Activated CD8-positive, alpha-beta memory T cell treated with anti-CD3 and anti-CD28 coated beads, Interleukin-2, amount 50 U/mL, for 48 hours (primary cell): ENCODE results near the gene SULT2B1.

Experiments
- DNase-seq: peaks from one replicate; pipeline ENCODE4 v3.0.0-alpha.2; 2020

Gene SULT2B1

DNA sequence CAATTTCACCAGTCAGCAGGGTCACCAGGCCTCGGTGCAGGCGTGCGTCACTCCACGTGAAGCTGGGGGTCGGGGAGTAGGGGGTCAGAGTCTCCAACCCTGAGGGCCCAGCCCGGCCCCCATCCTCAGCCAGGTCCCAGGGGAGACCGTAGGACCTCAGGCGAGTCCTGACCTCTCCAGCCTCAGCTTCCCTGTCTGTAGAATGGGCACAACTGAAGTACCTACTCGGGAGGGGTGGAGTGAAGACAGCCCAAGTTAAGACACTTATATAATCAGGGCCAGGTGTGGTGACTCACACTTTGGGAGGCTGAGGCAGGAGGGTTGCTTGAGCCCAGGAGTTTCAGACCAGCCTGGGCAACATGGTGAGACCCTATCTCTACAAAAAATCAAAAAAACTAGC, 51.9 kb downstream of the SULT2B1 start:
- DNase-seq = no peak

DNA sequence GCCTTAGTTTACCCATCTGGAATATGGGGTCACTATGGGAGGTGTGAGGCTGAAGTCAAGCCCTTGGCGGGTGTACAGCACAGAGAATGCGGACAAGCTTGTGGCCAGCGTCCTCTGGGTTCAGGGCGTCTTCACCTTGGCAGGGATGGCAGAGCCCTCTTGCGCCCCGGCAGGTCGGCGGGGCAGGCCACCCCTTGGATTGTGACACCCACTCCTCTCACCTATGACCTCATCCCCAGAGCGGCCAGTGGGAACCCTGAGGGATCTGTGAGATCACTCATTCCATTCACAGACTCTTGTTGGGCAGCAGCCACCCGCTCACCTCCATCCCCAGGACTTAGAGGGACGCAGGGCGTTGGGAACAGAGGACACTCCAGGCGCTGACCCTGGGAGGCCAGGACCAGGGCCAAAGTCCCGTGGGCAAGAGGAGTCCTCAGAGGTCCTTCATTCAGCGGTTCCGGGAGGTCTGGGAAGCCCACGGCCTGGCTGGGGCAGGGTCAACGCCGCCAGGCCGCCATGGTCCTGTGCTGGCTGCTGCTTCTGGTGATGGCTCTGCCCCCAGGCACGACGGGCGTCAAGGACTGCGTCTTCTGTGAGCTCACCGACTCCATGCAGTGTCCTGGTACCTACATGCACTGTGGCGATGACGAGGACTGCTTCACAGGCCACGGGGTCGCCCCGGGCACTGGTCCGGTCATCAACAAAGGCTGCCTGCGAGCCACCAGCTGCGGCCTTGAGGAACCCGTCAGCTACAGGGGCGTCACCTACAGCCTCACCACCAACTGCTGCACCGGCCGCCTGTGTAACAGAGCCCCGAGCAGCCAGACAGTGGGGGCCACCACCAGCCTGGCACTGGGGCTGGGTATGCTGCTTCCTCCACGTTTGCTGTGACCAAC, 54.7 kb downstream of the SULT2B1 start, which contains the start of gene SPACA4:
Gene SPACA4, plus strand, starts transcription at position 280 of the 896 bp plus-strand sequence. Its CDS starts 237 bp downstream, at position 517.
- DNase-seq = no peak

DNA sequence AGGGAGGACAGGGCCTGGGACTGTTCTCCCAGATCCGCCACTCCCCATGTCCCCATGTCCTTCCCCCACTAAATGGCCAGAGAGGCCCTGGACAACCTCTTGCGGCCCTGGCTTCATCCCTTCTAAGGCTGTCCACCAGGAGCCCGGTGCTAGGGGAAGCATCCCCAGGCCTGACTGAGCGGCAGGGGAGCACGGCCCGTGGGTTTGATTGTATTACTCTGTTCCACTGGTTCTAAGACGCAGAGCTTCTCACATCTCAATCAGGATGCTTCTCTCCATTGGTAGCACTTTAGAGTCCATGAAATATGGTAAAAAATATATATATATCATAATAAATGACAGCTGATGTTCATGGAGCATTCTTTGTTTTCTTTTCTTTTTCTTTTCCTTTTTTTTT, 55.4 kb downstream of the SULT2B1 start:
- DNase-seq = no peak

DNA sequence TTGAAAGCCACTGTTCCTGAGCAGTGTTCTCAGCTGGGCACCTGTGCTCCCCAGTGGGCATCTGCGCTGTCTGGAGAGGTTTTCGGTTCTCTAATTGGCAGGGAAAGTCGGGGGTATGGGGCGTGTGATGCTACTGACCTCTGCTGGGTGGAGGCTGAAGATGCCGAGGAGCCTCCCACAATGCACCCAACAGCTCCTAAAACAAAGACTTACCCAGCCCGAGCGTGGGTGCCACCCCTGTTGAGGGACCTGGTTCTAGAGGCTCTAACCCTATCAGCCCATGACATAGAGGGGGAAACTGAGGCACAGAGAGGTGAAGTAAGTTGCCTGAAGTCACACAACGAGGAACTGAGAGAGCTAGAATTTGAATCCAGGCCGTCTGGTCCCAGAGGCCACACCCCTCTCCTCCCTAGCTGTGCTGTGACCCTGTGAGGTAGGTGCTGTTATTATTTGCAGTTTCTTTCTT, 56.9 kb downstream of the SULT2B1 start:
- DNase-seq = no peak

DNA sequence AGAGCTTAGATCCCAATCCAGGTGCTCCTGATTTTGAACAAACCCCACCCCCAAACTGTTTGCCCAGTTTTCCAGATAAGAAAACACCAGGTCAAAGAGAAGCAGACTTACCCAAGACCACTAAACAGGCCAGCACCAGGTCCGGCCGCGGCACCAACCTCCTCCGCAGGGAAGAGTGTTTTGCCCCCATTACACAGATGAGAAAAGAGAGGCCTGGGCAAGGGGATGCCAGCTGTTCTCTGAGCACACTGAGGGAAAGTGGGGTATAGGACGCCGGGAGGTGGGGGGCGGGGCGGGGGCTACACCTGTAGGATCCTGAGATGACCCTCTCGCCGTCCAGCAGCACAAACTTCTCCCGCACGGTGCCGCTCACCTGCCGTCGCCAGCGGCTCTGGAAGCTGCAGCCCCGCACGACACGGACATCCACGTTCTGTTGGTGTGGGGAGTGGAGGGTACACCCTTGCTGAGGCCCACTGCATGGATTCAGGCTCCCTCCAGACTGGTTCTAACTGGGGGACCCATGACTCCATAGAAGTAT, 57.7 kb downstream of the SULT2B1 start:
- DNase-seq = no peak

DNA sequence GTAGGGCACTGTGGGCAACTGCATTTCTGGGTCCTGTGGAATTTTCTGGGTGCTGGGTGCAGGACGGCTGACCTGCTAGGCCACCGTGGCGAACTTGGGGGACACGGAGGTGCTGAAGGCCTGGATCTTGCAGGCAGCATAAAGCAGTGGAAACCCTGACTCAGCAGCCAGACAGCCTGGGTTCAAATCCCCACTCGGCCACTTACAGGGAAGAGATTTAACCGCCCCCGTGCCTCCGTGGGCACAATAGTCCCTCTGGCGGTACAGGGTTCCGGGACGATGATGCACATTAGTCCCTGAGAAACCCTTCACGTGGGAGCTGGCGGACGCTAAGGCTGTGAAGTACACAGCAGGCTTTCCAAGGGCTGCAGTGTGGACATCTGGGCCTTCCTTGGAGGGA, 59.9 kb downstream of the SULT2B1 start:
- DNase-seq = no peak

DNA sequence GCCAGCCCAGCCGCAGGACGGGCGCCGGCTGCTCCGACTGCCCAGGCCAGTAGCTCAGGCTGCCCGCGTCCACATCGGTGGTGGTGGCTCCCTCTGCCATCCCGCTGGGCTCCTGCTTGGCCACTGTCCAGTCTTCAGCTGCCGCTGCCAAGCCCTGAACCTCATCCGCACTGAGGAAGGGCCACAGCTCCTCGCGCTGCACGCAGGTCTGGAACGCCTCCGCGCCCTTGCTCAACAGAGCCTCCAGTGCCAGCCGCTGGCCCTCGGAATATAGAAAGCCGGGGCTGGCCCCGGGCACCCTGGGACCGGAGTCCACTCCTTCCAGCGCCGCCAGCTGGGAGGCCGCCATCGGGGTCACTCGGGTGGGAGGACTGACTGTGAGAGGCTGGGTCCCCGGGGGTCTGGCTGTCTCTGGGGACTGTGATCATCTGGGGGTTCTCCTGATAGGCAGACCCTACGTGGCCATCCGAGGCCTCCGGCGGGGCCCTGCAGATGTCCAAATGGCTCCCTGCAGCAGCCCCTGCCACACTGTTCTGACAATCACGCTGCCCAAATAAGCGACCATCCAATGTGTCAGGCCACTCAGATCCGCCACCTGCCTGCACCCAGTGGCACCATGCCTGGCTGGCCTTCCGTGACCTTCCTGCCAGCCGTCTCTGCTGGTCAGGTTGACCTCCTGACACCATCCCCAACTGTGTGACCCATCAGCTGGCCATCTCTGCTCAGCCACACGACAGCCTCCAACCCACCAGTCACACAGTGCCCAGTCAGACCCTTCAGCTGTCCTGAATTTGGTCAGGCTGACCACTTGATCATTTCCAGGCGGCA, 61.3 kb downstream of the SULT2B1 start:
- DNase-seq = peak; percentile 76

DNA sequence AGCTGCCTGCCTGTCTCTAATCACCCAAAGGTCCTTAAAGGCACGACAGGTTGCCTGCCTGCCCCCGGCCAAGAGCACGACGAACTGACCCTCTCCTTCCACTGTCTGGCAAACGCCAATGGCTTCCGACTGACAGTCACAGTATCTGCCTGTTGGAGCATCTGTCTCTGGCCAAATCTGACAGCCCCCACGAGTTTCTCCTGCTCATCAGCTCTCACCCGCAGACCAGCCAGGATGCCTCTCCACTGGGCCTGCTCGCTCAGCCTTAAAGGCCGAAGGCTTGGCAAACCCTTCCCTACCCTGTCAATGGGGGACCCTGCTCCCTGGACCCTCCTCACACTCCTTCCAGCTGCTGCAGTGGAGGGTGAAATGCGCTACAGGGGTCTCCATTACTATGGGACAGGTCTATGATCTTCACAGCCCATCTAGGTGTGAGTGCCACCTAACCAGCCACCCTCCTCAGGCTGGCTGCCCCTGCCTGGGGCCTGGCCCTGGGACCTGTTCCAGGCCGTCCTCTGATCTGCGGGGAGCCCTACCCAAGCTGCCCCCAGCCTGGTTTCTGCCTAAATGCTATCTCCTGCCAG, 62.0 kb downstream of the SULT2B1 start:
- peak; percentile 80 for DNase-seq

DNA sequence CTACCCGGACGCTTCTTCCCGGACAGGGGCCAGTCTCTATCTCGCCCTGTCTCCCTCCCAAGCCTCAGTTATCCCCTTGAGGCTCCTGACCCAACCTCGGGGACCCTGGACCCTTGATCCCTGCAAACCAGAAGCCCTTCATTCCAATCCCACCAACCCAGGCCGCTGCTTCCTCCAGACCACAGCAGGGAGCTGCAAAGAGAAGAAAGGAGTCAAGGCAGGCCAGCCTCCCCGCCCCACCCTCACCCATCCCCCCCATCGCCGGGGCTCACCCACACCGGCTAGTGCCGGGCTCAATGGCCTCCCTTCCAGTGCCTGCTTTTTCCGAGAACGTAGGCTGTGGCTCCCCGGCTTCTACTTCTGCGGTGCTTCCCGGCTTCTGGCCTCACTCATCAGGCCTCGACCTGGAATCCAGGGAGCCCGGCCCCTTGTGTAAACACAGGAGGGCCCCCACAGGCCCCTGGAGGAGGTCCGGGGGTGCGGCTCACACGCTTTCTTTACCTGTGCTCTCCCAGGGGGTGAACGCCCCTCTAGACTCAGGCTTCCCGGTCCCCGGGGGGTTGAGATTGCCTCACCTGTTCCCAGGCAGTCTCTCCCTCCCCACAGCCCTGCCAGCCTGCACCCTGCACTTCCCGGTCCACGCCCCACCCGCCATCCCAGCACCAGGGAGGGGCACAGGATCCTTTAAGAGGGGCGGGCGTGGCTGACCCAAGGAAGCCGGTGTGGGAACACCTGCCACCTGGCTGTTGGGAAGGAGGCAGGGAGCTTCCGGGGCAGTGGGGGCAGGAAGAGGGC, 62.7 kb downstream of the SULT2B1 start, which contains the start of gene FAM83E:
Gene FAM83E, minus strand, starts transcription at position 641 of the 795 bp plus-strand sequence. CDS start 1,704 bp downstream, outside the sequence.
- peak; percentile 75 for DNase-seq

DNA sequence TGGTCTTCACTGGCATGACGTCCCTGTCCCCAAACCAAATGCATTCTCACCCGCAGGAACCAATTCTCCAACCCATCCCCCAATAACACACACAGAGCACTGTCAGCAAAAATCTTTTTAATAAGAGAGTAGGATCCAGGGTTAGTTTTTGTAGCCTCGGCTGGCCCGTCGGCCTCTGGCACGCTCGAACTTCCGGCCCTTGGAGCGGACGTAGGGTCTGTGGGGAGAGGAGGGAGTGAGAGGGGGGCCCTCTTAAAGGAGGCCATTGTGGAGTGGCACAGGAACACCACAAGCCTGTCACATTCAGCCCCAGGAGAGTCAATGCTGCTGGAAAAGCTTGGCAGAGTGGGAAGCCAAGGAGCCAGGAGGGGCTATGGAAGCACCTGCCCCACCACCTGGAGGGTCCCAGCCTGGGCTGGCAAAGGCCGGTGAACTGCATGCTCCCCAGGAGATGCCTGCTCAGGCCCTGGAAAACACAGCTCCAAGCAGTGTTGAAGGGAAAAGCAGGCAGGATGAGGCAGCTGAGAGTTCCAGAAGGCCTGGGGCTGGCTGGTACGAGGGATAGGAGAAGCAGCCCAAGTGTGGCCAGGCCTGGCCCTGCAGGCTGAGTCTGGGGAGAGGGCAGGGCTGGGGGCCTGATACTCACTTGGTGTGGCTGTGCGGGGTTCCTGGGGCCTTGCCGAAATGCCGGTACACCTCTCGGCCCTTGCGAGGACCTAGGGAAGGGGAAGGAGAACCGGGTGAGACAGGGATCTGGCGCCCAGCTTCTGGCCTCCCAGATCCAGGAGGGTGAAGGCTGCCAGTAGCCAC, 63.5 kb downstream of the SULT2B1 start:
- peak; percentile 54 for DNase-seq

DNA sequence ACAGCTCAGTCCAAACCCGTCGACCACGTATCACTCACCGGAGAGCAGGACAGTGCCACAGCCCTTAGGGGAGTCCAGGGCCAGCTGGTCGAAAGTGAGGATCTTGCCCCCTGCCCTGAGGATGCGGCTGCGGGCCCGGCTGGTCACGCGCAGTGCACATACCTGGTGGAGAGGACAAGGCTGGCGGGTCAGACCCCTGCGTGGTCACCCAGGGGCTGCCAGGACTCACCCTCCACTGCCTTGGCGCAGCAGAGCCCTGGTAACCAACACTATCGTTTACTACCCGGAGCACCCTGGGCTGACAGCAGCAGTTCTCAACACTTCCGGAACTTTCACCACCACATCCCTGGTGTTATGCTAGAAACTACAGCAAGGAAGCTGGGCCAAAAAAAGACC, 64.1 kb downstream of the SULT2B1 start:
- DNase-seq = no peak

DNA sequence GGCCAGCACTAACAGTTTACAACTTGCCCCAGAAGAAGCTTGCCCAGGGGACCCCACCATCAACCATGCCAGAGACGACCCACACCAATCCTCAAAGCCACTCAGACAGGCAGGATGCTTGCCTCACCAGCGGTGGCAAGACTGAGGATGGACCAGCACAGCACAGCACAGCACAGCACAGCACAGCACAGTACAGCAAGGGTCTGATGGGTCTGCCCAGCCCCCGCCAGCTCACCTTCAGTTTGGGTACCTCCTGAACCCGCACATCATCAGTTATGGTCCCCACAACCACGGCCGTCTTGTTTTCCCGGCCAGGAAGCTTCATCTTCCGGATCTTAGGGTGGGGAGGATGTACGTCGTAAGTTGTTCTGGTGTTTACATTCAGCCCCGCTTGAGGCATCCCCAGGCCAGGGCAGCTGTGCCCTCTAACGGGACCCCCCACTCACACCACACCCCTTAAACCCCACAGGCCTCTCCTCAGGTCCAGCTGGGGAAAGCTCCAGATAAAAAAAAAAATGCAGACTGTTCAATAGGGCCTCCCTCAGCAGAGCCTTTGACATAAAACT, 64.6 kb downstream of the SULT2B1 start:
- no peak for DNase-seq

DNA sequence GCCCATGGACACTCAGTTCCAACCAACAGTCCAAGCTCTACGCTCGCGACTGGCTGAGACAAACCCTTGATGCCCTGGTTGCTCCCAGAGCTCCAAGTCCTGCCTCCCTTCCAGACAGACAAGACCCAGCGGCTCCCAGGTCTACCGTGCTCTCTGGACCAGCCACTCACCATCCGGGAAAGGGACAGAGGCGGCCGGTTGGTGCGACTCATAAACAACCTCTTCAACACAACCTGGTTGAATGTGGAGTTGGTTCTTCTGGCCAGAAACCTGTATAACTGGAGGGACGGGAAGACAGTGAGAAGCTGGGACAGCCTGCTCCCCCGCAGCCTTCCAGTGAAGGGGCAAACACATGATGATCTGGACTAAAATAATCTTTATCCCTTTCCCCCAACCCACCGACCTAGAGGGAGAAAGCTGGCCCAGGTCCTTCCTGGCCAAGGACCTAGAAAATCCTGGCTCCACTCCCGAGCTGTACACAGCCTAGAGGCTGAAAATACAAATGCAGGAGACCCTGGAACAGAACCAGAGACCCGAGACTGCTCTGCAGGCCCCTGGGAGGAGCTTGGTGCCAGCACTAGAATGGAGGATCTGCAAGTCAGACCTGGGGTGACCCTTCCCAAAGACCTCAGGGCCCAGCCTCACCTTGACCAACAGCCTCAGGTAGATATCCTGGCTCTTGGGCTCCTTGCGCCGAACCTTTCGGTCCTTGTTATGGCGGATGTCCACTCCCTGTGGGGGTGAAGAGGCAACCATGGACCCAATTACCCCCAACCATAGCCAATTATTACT, 65.4 kb downstream of the SULT2B1 start:
- no peak for DNase-seq

DNA sequence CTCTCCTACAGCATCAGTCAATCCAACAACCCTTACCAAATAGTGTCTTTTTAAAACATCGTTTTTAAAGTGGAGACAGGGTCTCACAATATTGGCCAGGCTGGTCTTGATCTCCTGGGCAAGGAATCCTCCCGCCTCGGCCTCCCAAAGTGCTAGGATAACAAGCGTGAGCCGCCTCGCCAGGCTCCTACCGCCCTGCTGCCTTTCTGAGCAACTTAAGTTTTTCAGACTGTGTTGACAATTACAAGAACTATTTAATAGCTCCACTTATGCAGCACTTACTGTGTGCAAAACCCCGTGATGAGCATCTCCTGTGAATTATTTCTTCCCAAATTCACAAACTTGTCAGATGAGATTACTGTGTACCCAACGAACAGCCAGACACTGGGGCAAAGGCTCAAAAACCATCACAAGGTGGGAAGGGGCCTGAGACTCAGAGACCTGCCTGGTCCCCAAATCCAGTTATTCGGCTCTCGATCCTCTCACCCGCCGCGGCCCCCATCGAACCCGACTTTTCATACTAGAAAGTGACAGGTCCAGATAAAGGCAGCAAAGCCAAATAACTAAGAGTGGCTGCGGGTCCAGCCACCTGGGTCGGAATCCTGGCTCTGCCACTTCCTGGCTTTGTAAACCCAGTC, 66.4 kb downstream of the SULT2B1 start:
- no peak for DNase-seq

DNA sequence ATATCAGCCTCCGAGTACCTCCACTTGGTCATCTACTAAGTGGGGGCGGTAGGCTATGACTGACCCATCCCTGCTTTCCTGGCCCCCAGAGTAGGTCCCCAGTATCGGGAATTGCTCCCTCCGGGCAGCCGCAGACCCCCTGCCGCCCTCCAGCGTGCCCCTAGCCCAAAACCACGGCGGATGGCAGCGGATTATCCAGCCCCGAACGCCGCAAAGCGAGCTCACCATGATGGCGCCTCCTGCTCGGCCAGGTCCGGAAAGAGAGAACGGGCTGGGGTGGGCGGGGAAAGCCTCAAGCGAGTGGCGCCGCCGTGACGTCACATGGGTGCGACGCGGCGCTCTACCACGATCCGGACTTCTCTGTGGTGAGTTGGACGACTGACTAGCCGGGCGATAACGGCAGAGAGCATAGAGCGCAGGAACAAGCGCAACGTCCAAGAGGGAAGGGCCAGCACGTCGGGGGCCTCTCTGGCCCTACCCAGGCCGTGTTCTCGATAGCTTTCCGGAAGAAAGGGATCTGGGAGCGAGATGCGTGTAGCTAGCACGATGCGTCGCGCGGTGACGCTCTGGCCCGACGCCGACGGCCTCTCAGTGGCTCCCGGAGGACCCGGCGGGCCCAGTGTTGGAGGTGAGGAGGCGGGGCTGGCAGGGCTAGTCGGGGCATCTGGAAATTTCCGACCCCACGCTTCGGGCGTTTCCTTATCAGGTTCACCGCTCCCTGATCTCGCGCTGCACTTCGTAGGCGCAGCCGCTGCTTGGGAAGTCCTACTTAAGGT, 67.1 kb downstream of the SULT2B1 start, which contains the start of the genes RPL18 and SPHK2:
Gene RPL18, minus strand, starts transcription at position 263 of the 776 bp plus-strand sequence. Its CDS starts 35 bp downstream, at position 228.
Gene SPHK2, plus strand, starts transcription at position 591 of the 776 bp plus-strand sequence. CDS start 1,009 bp downstream, outside the sequence.
- DNase-seq = peak; percentile 98

DNA sequence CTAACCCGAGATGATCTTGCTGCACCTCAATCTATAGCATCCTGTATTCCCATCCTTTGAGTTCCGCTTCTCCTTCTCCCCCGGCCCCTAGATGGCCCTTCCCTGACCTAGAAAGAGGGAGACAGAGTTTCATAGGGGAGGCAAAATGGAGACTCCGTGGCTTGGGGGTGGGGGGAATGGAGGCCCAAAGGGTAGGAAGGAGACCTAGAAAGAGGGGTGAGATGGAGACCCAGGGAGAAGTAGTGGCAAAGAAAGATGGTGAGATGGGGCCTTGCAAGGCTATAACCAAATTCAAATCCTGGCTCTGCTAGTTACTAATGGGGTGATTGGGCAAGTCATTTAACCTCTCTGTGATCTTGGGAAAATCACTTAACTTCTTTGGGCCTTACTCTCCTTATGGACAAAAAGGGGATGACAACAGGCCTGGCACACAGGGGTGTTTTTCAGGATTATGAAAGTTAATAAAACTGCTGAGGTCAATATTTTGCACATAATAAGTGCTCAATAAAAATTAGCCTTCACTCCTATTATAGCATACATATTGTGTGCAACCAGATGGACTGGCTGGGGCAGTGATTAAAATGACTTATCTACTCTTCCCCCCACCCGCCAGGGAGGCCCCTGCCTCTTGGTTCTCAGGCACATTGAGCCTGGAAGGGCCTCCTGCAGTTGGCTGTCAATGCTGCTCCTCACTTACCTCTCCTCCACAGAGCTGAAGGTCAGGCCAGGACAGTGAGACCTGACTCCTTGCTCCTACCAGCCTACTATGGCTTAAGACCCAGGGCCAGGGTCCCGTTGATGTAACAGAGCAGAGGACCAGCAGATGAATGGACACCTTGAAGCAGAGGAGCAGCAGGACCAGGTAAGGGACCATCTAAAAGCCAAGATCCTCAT, 68.0 kb downstream of the SULT2B1 start:
- DNase-seq = no peak

DNA sequence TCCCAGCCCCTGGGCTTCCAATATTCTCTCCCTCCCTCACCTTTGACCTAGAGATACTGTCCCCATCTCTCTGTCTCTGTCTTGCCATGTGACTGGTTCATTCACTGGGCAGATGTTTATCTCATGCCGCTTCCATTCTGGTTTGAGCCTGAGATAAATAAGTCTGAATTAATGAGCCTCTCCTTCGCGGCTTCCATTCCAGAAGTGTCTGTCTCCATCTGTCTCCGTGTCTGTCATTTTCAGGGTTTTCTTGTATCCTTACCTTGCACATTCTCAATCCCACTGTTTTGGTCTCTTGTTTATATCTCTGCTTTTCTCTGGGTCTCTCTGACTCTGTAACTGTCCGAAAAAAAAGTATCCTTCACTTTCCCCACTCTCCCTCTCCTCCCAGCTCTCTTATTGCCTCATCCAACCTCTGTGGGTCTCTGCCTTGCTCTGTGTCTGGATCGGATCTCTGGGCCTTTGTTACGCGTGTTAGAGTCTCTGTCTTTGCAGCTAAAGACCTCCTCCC, 71.6 kb downstream of the SULT2B1 start:
- no peak for DNase-seq
